Activated CD8-positive, alpha-beta memory T cell treated with anti-CD3 and anti-CD28 coated beads, Interleukin-2, amount 50 U/mL, for 48 hours (primary cell): Measurements from ENCODE around the gene LRP1-AS.
A peak's percentile ranks its signal among the peaks of the same experiment; 100 is the strongest.

Experiments used
- DNase-seq: peaks from one replicate; pipeline ENCODE4 v3.0.0-alpha.2; 2020

LRP1-AS gene

DNA sequence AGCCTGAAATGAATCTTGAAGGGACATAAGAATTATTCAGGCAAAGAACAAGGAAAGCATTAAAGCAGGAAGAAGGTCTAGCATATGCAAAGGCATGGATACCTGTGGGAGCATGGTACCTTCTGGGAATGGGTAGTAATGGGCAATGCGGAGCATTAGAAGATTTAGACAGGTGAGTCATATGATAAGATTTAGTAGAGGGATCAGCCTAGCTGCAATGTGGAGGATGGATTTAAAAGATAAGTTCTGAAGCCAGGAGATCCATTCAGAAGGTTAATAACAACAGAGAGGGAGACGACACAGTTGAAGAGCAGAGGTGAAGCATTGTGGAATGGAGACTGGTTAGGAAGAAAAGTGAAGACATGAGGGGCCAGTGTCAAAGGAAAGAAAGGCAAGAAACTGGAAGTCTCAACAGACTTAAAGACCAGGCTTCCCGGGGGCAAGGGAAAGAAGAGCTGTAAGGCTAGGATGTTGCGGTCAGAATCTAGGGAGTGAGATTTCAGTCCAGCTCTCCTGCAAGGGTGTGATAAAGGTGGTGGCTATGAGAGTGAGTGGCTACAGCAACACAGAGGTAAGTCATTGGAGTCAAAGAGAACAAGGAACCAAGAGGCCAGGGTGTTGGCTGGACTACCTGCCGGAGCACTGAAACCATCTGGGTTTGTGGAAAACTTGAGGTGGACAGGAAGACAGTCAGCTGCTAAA lies 30.7 kb downstream of the LRP1-AS start:
- no peak for DNase-seq

DNA sequence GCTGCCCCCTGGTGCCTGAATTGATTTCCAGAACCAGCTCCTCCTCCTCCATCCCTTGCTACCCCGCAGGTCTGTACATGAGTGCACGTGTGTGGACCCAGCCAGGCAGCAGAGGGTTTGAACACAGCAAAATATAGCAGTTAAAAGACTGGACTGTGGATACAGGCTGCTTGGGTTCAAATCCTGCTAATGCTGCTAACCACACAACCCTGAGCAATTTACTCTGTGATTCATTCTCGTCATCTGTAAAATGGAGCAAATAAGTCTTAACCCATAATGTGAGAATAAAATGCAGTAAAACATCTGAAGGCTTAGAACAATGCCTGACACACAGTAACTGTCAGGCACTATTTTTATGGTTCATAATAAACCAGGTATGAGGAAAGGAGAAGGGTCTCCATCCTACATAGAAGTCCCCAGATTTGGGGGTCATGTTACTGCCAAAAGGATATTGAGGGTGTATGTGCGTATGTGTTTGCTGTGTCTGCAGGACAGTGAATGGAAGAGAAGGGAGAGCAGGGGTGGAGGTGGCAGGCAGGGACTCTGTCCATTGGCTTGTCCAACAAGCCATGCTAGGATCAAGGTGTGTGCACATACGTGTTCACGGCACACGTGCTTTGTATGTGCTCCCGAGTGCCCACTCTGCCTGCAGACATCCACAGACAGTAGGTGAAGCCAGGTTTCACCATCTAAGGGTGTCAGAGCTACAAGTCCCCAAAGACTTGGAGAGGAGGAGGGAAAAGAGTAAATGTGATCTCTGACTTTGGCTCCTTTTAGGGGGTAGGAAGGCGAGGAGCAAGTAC lies 34.7 kb downstream of the LRP1-AS start:
- no peak for DNase-seq

DNA sequence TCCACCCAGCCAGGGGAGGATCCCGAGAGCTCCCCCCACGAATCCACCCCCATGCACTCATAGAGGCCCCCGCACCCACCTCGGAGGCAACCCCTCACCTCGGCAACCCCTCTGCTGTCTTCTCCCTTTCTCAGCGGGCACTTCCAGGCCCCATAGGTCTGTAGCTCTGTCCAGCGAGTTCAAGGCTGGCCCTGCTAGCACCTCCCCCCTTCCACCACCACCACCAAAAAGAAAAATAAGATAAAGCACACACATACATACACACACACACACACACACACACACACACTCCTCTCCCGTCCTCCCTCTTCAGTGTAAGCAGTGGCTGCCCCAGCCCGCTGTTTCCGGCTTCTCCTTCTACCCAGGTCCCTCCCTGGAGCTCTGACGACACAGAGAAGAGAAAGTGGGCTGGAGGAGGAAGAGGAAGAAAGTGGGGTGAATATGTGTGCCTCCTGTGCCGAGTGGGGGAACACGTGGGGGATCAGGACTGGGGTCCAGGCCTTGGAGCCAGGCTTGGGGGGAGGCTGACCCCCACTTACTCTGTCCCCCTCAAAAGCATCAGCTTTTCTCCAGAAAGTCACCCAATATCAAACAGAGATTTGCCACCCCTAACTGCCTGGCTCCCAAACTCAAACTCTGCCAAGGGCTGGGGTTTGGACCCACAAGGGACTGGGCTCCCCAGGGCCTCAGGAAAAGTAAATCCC lies 36.2 kb downstream of the LRP1-AS start, which contains the start of gene STAT6:
STAT6 (minus strand) TSS at position 332 of the 704 bp plus-strand sequence. CDS start 3,084 bp downstream, outside the sequence.
- DNase-seq: peak; percentile 85

DNA sequence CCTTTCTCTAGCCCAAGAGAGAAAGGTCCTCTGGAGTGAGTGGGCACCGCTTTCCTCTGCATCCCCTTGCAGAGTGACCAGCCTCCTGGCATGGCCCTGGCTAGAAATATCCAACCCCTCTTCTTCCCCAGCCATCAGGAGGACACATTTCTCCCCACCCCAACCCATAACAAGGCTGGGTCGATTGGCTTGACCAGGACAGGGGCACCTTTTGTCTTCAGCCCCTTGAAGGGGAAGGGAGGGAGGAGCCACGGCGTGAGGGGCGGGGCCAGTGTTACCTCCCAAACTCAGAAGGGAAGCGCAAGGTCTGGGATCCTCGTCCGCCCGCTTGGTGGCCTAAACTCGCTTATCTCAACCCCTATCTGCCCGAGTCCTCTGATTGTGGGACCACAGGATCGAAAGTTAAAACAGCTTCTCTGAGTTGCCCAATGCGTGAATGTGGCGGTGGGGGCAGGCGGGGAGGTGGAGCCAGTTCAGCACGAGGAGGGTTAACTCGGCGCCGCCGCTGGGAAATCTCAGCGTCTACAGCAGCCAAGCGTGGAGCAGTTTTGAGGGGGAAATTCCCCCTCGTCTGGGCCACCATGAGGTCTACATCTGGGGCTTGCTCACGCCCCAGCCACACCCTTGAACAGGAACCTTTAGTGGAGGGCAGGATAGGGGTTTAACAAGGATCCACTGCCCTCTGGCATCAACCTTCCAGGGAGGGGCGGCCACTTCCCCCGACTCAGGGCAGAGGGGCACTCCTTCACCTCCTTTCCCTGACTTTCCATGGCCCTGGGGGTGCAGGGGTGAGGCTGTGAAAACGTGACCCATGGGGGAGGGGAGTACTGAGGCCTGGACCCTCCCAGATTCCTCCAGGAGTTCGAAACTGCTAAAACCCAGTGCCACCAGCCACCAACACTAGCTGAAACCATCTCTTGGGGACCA lies 37.1 kb downstream of the LRP1-AS start:
- peak; percentile 89 for DNase-seq

DNA sequence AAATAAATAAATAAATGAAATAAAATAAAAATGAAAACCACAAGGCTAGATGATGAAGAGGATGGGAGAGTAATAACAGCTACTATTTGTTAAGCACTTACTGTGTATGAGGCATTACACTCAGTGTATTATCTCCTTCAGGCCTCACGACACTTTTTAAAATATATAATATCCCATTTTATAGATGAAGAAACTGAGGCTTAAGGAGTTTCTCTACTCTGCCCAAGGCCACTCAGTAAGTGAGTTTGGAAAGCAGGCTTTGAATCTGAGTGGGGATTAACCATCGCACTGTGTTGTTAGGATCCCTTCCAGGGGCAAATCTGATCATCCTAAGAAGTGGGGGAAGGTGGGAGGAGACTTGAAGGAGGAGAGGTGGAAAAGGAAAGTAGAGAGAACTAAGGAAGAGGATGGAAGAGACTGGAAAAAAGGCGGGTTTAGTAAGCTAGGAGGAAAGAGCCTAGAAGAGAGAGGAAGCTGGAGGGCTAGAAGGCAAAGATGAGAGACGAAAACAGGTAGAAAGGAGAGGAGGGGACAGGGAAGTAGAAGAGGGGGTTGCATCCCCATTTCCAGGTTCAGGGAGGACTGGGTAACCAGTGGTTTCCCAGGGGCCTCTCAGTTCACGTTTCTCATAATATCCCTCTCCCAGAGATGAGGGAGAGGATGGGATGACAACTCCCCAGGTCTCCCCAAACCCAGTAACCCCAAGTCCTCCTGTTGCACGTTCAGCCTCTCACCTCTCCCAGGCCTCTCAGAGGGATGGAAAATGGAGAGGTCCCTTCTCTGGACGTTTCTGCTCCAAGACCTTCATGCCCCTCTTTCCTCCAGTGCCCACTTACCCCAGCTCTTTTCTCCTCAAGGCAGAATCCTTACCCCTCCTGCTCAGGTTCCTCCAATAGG lies 38.0 kb downstream of the LRP1-AS start:
- no peak for DNase-seq

DNA sequence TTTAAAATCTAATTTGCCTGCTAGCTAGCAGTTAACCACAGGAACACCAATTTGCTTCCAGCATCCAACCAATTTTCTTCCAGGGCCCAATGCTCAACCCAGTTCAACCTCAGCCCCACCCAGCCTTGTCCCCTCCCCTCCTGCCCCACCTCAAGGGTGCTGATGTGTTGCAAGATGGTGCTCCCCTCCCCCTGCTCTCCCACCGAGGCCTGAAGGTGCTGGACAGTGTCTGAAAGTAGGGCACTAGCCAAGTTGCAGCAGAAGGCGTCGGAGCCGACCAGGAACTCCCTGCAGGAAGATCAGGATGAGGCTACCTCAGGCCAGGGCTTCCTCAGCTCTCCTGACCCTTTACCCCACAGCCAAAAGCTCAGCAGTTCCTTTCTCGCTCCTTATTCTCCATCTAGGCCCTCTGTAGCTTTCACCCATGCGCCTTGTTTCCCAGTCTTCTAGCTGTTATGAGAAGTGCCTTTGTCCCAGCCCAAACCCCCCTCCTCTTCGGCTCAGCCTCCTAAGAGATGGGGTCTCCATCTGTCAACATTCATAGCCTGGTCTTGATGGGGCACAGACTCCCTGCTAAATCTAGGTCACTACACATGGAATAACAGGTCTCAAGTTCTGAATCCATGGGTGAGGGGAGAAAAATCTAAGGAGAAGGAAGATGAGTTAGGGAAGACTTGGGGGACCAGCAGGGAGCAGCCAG lies 39.8 kb downstream of the LRP1-AS start:
- DNase-seq: no peak

DNA sequence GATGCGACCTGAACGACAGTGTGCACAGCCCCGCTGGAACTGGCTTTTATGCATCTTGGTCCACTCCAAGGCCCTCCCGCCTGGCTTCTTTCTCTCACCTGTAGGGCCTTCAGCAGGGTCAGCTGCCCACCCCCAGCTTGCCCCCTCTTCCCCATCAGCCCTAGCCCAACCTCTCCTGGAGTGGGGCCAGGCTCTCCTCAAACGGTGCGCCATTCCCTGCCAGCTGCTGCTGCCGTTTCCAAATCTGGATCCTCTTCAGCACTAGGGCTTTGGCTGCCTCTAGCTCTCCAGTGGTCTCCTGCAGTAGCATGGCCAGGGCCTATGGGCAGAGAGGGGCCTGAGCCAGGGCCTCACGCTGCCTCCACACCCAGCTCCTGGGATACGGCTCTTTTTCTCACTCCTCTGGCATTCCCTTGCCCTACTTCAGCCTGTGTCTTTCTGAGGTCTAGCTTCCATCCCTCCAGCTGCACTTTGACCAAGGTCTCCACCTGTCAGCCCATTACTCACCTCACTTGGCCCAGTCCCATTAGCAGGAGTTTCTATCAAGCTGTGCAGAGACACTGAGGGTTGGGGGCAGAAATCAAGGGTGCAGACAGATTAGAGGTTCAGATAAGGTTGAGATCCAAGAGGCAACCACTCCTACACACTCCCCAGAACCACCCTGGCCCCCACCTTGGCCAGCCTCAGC lies 41.3 kb downstream of the LRP1-AS start:
- DNase-seq: no peak

DNA sequence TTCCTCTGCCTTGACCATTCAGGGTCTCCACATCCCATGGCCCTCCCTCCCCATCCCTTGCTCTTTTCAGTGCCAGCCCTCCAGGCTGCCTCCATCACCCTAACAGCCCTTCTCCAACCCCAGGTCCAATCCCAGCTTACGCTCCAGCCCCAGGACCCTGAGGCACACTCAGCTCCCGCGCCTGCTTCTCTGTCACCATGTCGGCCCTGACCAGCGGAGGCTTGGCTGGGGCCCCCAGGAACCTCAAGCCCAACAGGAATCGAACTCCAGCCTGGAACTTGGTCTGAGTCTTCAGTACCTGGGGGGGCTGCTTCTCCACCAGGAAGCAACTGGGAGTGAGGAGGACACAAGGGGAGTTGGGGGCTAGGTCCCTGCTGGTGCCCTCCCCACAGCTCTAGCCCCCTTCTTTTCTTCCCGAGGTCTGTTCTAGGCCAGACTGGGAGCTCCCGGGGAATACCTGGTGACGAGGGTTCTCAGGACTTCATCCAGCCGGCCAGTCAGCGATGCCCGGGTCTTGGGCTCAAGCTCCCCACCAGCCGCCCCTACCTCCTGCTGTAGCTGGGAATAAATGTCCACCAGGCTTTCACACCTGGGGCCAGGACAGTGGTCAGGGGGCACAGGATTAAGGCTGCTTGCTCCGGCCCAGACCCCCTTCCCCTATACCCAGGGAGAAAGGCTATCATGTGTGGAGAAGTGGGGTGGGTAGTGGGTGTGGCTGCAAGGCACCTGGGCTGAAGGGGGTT lies 42.2 kb downstream of the LRP1-AS start:
- DNase-seq: peak; percentile 51

DNA sequence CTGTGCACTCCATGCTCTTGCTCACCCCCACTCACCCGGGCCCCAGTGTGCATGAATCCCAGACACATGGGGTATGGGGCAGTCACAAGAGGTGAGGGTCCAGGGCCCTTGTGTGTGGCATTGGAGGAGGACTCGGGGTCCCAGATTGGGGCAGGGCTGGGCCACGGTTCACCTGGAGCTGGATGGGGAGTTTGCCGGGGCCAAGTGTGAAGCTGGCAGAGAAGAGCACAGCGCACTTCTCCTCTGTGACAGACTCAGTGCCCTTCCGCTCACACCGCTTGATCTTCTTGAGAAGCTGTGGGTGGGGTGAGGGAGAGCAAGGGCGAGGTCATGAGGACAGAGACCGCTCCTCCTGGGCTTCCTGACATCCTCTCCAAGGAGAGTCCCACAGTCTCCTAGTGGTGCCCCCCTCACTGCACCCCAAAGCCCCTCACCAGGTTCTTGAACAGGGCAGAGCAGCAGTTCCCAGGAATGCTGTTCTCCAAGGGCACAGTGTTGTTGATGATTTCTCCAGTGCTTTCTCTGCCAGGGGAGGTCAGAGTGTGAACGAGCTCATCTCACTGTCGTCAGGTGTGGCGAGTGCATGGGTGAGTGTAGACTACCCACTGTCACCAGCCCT lies 43.0 kb downstream of the LRP1-AS start:
- peak; percentile 48 for DNase-seq

DNA sequence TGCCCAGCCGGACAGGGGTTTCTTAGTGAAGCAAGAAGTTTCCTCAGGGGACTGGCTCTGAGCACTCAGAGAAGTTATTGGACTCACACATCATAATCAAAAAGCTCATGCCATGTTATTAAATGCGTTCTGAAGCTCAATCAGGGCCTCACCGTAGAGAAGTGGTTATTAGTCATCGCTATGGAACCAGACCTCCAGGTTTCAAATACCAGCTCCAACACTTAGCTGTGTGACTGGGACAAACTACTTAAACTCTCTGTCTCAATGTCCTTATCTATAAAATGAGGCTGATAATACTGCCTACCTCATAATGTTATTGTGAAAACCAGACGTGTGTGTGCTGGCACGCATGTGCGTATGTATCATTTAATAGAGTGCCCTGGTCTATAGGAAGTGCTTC lies 43.6 kb downstream of the LRP1-AS start:
- DNase-seq: no peak

DNA sequence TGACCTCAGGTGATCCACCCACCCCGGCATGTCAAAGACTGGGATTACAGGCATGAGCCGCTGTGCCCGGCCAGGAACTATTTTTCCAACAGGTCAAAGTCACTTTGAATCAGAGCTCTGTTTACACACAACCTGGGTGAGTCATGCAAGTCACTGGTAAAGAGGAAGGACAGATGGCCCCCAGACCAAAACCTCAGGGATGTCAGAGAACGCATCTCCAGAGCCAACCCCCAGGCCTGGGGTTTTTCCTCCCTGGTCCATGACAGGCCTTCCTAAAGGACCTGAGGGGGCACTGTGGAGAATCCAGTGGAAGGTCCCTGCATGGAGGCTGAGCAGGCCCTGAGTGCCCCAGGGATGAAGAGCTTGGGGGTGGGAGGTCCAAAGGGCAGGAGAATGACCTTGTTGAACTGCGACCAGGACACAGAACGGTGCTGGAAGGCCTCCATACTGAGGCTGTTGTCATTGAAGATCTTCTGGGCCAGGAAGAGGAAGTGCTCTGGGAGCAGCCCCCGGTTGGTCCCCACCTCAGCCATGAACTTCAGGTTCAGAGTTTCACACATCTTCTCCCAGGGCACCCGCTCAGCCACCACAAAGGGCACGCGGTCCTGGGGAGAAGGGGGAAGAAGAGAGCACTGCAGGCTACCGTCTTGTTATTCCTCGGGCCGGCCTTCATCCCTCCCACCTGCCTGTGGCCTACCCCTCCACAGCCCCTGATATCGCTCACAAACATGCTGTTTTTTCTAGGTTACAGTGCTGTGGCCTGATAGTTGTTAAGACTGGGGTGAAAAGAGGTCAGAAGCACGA lies 45.3 kb downstream of the LRP1-AS start:
- DNase-seq: peak; percentile 55

DNA sequence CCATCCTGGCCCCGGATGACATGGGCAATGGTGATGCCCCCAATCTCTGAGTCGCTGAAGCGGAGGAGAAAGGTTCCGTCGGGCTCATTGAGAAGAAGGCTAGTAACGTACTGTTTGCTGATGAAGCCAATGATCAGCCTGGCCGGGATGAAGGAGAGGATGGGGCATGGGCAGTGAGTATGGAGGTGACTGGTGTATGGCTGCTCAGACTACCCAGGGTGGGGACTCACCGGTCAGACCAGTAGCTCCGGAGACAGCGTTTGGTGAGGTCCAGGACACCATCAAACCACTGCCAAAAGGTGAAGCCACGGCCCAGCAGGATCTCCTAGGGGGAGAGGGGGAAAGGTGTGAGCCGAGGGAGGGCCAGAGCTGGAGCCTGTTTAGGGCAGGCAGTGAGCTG lies 47.7 kb downstream of the LRP1-AS start:
- DNase-seq: no peak

DNA sequence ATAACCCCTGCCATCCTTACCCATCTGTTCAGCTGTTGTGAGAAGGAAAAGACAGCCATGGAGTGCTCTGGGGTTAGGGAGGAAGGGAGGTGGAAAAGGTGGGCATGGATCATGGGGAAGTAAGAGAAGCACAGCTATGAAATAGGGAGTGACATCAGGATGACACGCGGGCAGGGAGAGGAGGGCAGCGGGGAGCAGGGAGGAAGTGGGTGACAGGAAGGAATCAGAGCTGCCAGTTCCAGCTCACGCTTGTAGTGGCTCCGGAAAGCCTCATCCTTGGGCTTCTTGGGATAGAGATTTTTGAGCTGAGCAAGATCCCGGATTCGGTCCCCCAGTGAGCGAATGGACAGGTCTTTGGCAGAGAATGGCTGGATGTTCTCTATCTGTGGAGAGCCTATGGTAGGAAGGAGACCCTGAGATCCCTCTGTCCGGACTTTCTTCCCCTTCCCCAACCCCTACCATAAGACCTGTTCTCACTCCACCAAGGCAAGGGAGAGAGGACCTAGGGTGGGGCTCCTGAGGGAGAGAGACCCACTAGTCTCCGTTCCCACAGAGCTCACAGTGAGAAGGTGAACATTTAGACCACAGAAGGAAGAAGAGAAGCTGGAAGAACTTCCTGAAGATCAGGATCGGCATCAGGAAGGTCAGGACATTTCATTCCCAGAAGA lies 48.2 kb downstream of the LRP1-AS start:
- DNase-seq: no peak

DNA sequence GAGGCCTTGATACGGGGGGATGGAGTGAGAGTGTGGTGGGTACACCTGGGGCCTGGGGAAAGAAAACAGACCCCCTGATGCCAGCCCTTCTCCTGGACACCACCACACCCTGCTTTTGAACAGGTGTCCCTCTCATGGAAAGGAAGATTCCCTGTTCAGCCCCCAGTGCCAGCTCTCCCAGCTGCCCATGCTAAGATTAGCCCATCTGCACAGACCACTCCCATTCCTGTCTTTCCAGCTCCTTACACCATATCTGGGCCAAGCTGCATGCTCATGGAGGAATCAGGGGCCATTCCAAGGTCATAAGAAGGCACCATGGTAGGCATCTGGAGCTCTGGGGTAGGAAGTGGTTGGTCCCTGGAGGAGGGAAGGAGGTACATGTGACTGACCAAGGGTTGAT lies 48.9 kb downstream of the LRP1-AS start:
- no peak for DNase-seq

DNA sequence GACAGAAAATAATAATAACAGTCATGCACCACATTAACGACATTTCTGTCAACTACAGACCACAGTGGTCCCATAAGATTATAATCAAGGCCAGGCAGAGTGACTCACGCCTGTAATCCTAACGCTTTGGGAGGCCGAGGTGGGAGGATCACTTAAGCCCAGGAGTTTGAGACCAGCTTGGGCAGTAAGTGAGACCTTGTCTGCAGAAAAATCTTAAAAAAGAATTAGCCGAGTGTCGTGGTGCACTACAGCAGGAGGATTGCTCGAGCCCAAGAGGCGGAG lies 49.9 kb downstream of the LRP1-AS start:
- DNase-seq: no peak

DNA sequence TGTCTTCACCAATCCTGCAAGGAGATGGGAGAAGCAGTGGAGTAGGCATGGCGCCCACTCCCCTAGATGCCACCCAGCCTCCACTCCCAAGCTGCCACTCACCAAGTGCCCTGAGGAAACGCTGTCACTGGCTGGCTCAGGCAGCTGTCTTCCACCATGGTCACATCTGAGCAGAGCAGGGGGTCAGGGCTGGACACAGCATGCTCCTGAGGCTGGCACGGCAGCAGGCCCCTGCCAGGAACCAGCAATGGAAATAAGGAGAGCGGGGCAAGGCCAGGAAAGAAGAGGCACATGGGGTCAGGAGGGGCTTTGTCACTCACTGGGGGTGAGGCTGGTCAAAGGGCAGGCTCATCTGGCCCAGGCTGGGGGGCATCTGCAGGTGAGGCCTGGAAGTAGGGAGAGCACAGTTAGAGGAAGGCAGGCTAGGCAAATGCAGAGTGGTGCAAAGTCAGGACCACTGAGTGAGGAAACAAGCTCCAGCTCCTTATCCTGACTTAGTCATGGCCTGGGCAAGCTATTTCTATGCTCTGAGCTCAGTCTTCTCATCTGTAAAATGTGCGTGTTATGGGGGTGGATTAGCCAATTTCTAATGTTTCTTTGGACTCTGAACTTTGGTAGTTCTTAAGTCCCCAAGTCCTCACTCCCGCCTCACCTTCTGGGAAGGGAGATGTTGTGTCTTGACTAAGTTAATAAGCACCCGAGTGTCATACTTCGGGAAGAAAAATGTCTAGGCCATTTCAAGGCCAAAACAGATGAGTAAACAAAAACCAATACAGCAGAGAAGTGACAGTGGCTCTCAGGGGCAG lies 50.5 kb downstream of the LRP1-AS start:
- DNase-seq: peak; percentile 49

DNA sequence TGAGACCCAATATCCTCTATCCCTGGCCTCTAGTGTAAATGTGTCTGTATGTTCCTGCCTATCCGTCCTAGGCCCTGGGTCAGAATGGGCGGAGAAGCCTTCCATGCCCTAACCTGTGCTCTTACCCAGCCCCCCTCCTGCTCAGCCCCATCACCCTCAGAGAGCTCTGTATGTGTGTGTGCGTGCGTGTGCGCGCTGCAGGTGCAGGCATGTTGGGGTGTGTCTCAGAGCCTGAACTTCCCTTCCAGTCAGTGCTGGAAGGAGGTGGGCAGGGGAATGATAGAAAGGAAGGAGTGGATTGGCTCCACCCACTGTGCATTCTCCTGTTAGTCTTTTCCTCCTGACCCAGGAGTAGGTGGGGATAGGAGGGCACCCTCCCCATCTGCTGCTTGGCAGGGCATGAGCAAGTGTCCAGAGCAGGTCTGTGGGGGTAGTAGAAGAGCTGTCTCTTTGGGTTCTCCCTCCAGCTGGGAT lies 51.3 kb downstream of the LRP1-AS start:
- DNase-seq: no peak
